ENCODE measurements around the gene GMPR.
"Not testable (repeated sequence)": the region's sequence is repeated elsewhere in the genome, so short reads cannot be mapped to it uniquely, and the experiment has no call there.

GMPR gene

GRCh38 chr6:16212276-16212675, 26.1 kb upstream of the GMPR start:
- H3K27ac Mint-ChIP-seq, result no peak overlapping the region
- H3K4me3 Mint-ChIP-seq, result no peak overlapping the region
- H3K36me3 Mint-ChIP-seq (ENCODE audit: low read depth), result no peaks in the 10 kb centered on the region
- no peaks in the 10 kb centered on the region for H3K9me3 Mint-ChIP-seq
- peaks cover 39% of the 10 kb centered on the region for H3K27me3 Mint-ChIP-seq
- DNase-seq (no peak), ATAC-seq (no peak)
- H3K4me1 Mint-ChIP-seq, result peaks cover 8% of the 10 kb centered on the region

- no peaks in the 10 kb centered on the region for H3K36me3 Mint-ChIP-seq (ENCODE audit: low read depth)
- peaks cover 8% of the 10 kb centered on the region for H3K4me1 Mint-ChIP-seq
- H3K9me3 Mint-ChIP-seq, result no peaks in the 10 kb centered on the region
- H3K27ac Mint-ChIP-seq, result no peak overlapping the region
- DNase-seq (no peak), ATAC-seq (no peak)
- H3K4me3 Mint-ChIP-seq, result no peak overlapping the region
- H3K27me3 Mint-ChIP-seq, result peaks cover 35% of the 10 kb centered on the region
Observed at GRCh38 chr6:16216501-16217155, 21.8 kb upstream of the GMPR start.

GRCh38 chr6:16217156-16217721, 21.1 kb upstream of the GMPR start:
- Mint-ChIP-seq H3K27me3 (peaks cover 33% of the 10 kb centered on the region), H3K9me3 (no peaks in the 10 kb centered on the region), H3K27ac (no peak overlapping the region), H3K4me3 (no peak overlapping the region), H3K36me3 (ENCODE audit: low read depth) (no peaks in the 10 kb centered on the region), H3K4me1 (peaks cover 8% of the 10 kb centered on the region)
- DNase-seq (no peak), ATAC-seq (no peak)

- Mint-ChIP-seq H3K36me3 (ENCODE audit: low read depth) (no peaks in the 10 kb centered on the region), H3K4me1 (peaks cover 7% of the 10 kb centered on the region), H3K4me3 (no peak overlapping the region), H3K27ac (no peak overlapping the region), H3K27me3 (peaks cover 7% of the 10 kb centered on the region), H3K9me3 (no peaks in the 10 kb centered on the region)
- peak; percentile 68 for ATAC-seq
- DNase-seq, result no peak
Observed at GRCh38 chr6:16222826-16223225, 15.6 kb upstream of the GMPR start.

GRCh38 chr6:16223362-16223761, 15.0 kb upstream of the GMPR start:
- peaks cover 7% of the 10 kb centered on the region for H3K27me3 Mint-ChIP-seq
- DNase-seq (no peak), ATAC-seq (no peak)
- no peak overlapping the region for H3K27ac Mint-ChIP-seq
- no peaks in the 10 kb centered on the region for H3K9me3 Mint-ChIP-seq
- no peak overlapping the region for H3K4me3 Mint-ChIP-seq
- peaks cover 7% of the 10 kb centered on the region for H3K4me1 Mint-ChIP-seq
- H3K36me3 Mint-ChIP-seq (ENCODE audit: low read depth), result no peaks in the 10 kb centered on the region

GRCh38 chr6:16224409-16224808, 14.0 kb upstream of the GMPR start:
- Mint-ChIP-seq H3K27me3 (peaks cover 2% of the 10 kb centered on the region), H3K4me1 (peaks cover 7% of the 10 kb centered on the region), H3K4me3 (no peak overlapping the region), H3K27ac (no peak overlapping the region), H3K9me3 (no peaks in the 10 kb centered on the region), H3K36me3 (ENCODE audit: low read depth) (no peaks in the 10 kb centered on the region)
- DNase-seq (no peak), ATAC-seq (no peak)

- not testable (repeated sequence) for H3K4me1 Mint-ChIP-seq; H3K27ac Mint-ChIP-seq; H3K36me3 Mint-ChIP-seq (ENCODE audit: low read depth); H3K9me3 Mint-ChIP-seq; DNase-seq; H3K27me3 Mint-ChIP-seq; ATAC-seq; H3K4me3 Mint-ChIP-seq
Observed at GRCh38 chr6:16225062-16225731, 13.2 kb upstream of the GMPR start.

GRCh38 chr6:16226117-16227047, 12.0 kb upstream of the GMPR start:
- DNase-seq; H3K4me3 Mint-ChIP-seq; H3K9me3 Mint-ChIP-seq; H3K27ac Mint-ChIP-seq; H3K27me3 Mint-ChIP-seq; H3K36me3 Mint-ChIP-seq (ENCODE audit: low read depth); ATAC-seq; H3K4me1 Mint-ChIP-seq: not testable (repeated sequence)

- no peaks in the 10 kb centered on the region for H3K9me3 Mint-ChIP-seq
- H3K36me3 Mint-ChIP-seq (ENCODE audit: low read depth), result no peaks in the 10 kb centered on the region
- DNase-seq, result no peak
- H3K4me1 Mint-ChIP-seq, result peaks cover 7% of the 10 kb centered on the region
- H3K4me3 Mint-ChIP-seq, result no peak overlapping the region
- no peak overlapping the region for H3K27ac Mint-ChIP-seq
- peaks cover 2% of the 10 kb centered on the region for H3K27me3 Mint-ChIP-seq
- ATAC-seq, result no peak
Observed at GRCh38 chr6:16227048-16227562, 11.3 kb upstream of the GMPR start.

- no peak for ATAC-seq
- H3K4me1 Mint-ChIP-seq, result peaks cover 5% of the 10 kb centered on the region
Observed at GRCh38 chr6:16227605-16228004, 10.8 kb upstream of the GMPR start.

GRCh38 chr6:16228043-16228442, 10.3 kb upstream of the GMPR start:
- Mint-ChIP-seq H3K4me3 (no peak overlapping the region), H3K4me1 (peaks cover under 1% of the 10 kb centered on the region), H3K27ac (no peak overlapping the region), H3K36me3 (ENCODE audit: low read depth) (no peaks in the 10 kb centered on the region), H3K27me3 (peaks cover under 1% of the 10 kb centered on the region), H3K9me3 (no peaks in the 10 kb centered on the region)
- no peak for ATAC-seq
- no peak for DNase-seq

More at GRCh38 chr6:16227605-16228004, 10.8 kb upstream of the GMPR start:
- no peak overlapping the region for H3K27ac Mint-ChIP-seq
- H3K36me3 Mint-ChIP-seq (ENCODE audit: low read depth), result no peaks in the 10 kb centered on the region
- DNase-seq, result no peak
- H3K4me3 Mint-ChIP-seq, result no peak overlapping the region
- no peaks in the 10 kb centered on the region for H3K9me3 Mint-ChIP-seq
- peaks cover 2% of the 10 kb centered on the region for H3K27me3 Mint-ChIP-seq

GRCh38 chr6:16228709-16229665, 9.4 kb upstream of the GMPR start:
- Mint-ChIP-seq H3K36me3 (ENCODE audit: low read depth) (no peaks in the 10 kb centered on the region), H3K27me3 (peaks cover 3% of the 10 kb centered on the region), H3K4me1 (no peaks in the 10 kb centered on the region), H3K27ac (no peak overlapping the region), H3K4me3 (no peak overlapping the region), H3K9me3 (no peaks in the 10 kb centered on the region)
- DNase-seq (no peak), ATAC-seq (no peak)

GRCh38 chr6:16229700-16230099, 8.7 kb upstream of the GMPR start:
- Mint-ChIP-seq H3K27me3 (peaks cover 7% of the 10 kb centered on the region), H3K27ac (no peak overlapping the region), H3K9me3 (no peaks in the 10 kb centered on the region), H3K4me1 (no peaks in the 10 kb centered on the region), H3K36me3 (ENCODE audit: low read depth) (no peaks in the 10 kb centered on the region), H3K4me3 (no peak overlapping the region)
- no peak for DNase-seq
- no peak for ATAC-seq
